CD4-positive, alpha-beta memory T cell (primary cell): ENCODE results near the gene OR5H2. TPM values are rescaled to one million over a fixed set of nuclear protein-coding genes. Genes with fewer than 3 reads are reported as not detected.

ENCODE experiments used
- CTCF ChIA-PET: fragments of 350-600 bp; sonication (Branson Sonifier 250); formaldehyde crosslinking; loops from one replicate; lab custom pipeline; 2021; ENCODE audit warnings: inconsistent platforms; ENCODE audit not compliant: partially characterized antibody; lab: Charles Lee
- POLR2A ChIA-PET: fragments of 350-600 bp; sonication (Branson Sonifier 250); formaldehyde crosslinking; loops from one replicate; lab custom pipeline; 2021; ENCODE audit not compliant: partially characterized antibody; lab: Charles Lee
- DNase-seq, 5 donors: peaks; one replicate each; pipeline versions ENCODE4 v3.0.0 to v3.0.0-alpha.2; 2020 to 2022; ENCODE audit warnings: mixed read lengths in 1 of 5
- H3K27ac ChIP-seq: one replicate; pipeline ENCODE4 v1.7.0; 2013; ENCODE audit warnings: low read depth, low read length
- H3K27me3 ChIP-seq: 2 replicates; pipeline ENCODE4 v1.7.0; 2013; ENCODE audit warnings: mild to moderate bottlenecking, low read length, moderate library complexity; ENCODE audit not compliant: insufficient read depth
- H3K36me3 ChIP-seq: 2 replicates; pipeline ENCODE4 v1.7.0; 2013; ENCODE audit warnings: mild to moderate bottlenecking, low read length, moderate library complexity; ENCODE audit not compliant: insufficient read depth
- H3K4me1 ChIP-seq: 2 replicates; pipeline ENCODE4 v1.7.0; 2013; ENCODE audit warnings: mild to moderate bottlenecking, low read length, moderate library complexity; ENCODE audit not compliant: insufficient read depth
- H3K4me3 ChIP-seq, 2 donors: one replicate each; pipeline ENCODE4 v1.7.0; 2013; ENCODE audit warnings: low read length in 2 of 2, mild to moderate bottlenecking in 1 of 2
- H3K9me3 ChIP-seq, 2 donors: one replicate each; pipeline ENCODE4 v1.7.0; 2013; ENCODE audit warnings: low read length in 2 of 2, control low read depth in 1 of 2; ENCODE audit not compliant: control insufficient read depth in 1 of 2
- H3K27ac Mint-ChIP-seq, 7 donors: one replicate each; pipeline ENCODE4 v1.8.0; 2020 to 2021; ENCODE audit warnings: mixed read lengths in 7 of 7, mild to moderate bottlenecking in 6 of 7, inconsistent platforms in 3 of 7, moderate library complexity in 3 of 7
- H3K27me3 Mint-ChIP-seq, 2 donors: one replicate each; pipeline ENCODE4 v1.8.0; 2020 to 2021; ENCODE audit warnings: mixed read lengths in 2 of 2
- H3K36me3 Mint-ChIP-seq, 2 donors: one replicate each; pipeline ENCODE4 v1.8.0; 2020 to 2021; ENCODE audit warnings: mixed read lengths in 2 of 2, inconsistent platforms in 1 of 2, mild to moderate bottlenecking in 1 of 2
- H3K4me1 Mint-ChIP-seq, 4 donors: one replicate each; pipeline ENCODE4 v1.8.0; 2020 to 2021; ENCODE audit warnings: mixed read lengths in 4 of 4, mild to moderate bottlenecking in 1 of 4
- H3K4me3 Mint-ChIP-seq, 8 donors: one replicate each; pipeline ENCODE4 v1.8.0; 2020 to 2021; ENCODE audit warnings: mixed read lengths in 8 of 8, mild to moderate bottlenecking in 7 of 8, moderate library complexity in 6 of 8, inconsistent platforms in 3 of 8
- H3K9me3 Mint-ChIP-seq, 8 donors: one replicate each; pipeline ENCODE4 v1.8.0; 2020 to 2021; ENCODE audit warnings: mixed read lengths in 8 of 8, mild to moderate bottlenecking in 5 of 8, inconsistent platforms in 3 of 8, moderate library complexity in 1 of 8
- intact Hi-C: fragments of 100-400 bp; cut with micrococcal nuclease; formaldehyde crosslinking; loops from one replicate; pipeline ENCODE4 v1.15.1; 2023
- polyA plus RNA-seq, 2 donors: library from polyadenylated mRNA; unstranded; fragments of 300-500 nt; fragmentation: Illumina TruSeq; gene quantifications; one replicate each; pipeline ENCODE4 v1.2.3, GENCODE V29; 2021
- total RNA-seq, 2 experiments: library from RNA; stranded (reverse); gene quantifications; one replicate each; pipeline ENCODE4 v1.2.3, GENCODE V29; 2021

The OR5H2 gene
- total and polyA plus RNA-seq, 4 experiments from 2014 or later, result not detected

GRCh38 chr3:98329392-98330124, 47.3 kb downstream of the OR5H2 start:
- intact Hi-C loops, result loop anchor here (1.0 to 5.0 kb wide), 4 partner anchors 141 to 536 kb away; no protein-coding TSS in a partner anchor
- no peaks in the 10 kb centered on the region for H3K36me3 ChIP-seq
- H3K4me3 ChIP-seq, result no peak overlapping the region
- DNase-seq, result peak; percentile 38 to 56 (median 51)
- H3K27ac Mint-ChIP-seq, result peak overlapping the region in 1 of 7 donors; percentile 6
- H3K9me3 Mint-ChIP-seq, result no peaks in the 10 kb centered on the region
- no peak overlapping the region for H3K27ac ChIP-seq
- H3K27me3 ChIP-seq, result no peaks in the 10 kb centered on the region
- H3K4me3 Mint-ChIP-seq, result peak overlapping the region in 1 of 8 donors; percentile 0
- POLR2A ChIA-PET, result interaction anchor here (0.8 kb wide), 1 partner anchor 290 kb away, joined by 3 read pairs; no protein-coding TSS in a partner anchor
- H3K4me1 ChIP-seq, result no peaks in the 10 kb centered on the region
- H3K4me1 Mint-ChIP-seq, result peaks cover 0 to 4% (median 2%) of the 10 kb centered on the region in 4 donors
- no peaks in the 10 kb centered on the region for H3K9me3 ChIP-seq
- CTCF ChIA-PET, result interaction anchor here (0.7 to 3.8 kb wide), 20 partner anchors 10 to 307 kb away, joined by 3 to 43 read pairs (median 4); no protein-coding TSS in a partner anchor
- H3K36me3 Mint-ChIP-seq, result no peaks in the 10 kb centered on the region
- peaks cover 12 to 13% of the 10 kb centered on the region in 2 donors for H3K27me3 Mint-ChIP-seq

GRCh38 chr3:98331329-98331728, 49.0 kb downstream of the OR5H2 start:
- Histone ChIP-seq H3K27ac (no peak overlapping the region), H3K36me3 (no peaks in the 10 kb centered on the region), H3K4me3 (no peak overlapping the region), H3K27me3 (no peaks in the 10 kb centered on the region), H3K9me3 (no peaks in the 10 kb centered on the region), H3K4me1 (no peaks in the 10 kb centered on the region)
- no peaks in the 10 kb centered on the region for H3K36me3 Mint-ChIP-seq
- H3K9me3 Mint-ChIP-seq, result no peaks in the 10 kb centered on the region
- H3K4me3 Mint-ChIP-seq, result no peak overlapping the region
- DNase-seq, result no peak
- intact Hi-C loops, result loop anchor here (5.0 kb wide), 1 partner anchor 326 kb away; no protein-coding TSS in a partner anchor
- H3K4me1 Mint-ChIP-seq, result peaks cover 0 to 4% (median 2%) of the 10 kb centered on the region in 4 donors
- POLR2A ChIA-PET, result no interaction called here
- peak overlapping the region in 2 of 7 donors; percentile 11 to 65 for H3K27ac Mint-ChIP-seq
- CTCF ChIA-PET, result interaction anchor here (1.4 to 3.8 kb wide), 2 partner anchors 12 to 292 kb away, joined by 4 to 43 read pairs; no protein-coding TSS in a partner anchor
- peaks cover 12 to 15% of the 10 kb centered on the region in 2 donors for H3K27me3 Mint-ChIP-seq

Other genes with a start within 250 kb of the OR5H2 start
- gene GABRR3, start 247.2 kb upstream of the OR5H2 start, total RNA-seq, result under 1 TPM in 1 of 2 experiments, not detected in 1; 0.17 TPM
- gene GABRR3, start 247.2 kb upstream of the OR5H2 start, polyA plus RNA-seq, result under 1 TPM in 1 of 2 donors, not detected in 1; 0.03 TPM
- gene OR5AC2, start 195.3 kb upstream of the OR5H2 start, total RNA-seq, result not detected
- not detected for gene OR5AC2, start 195.3 kb upstream of the OR5H2 start, polyA plus RNA-seq
- gene OR5H1, start 151.8 kb upstream of the OR5H2 start, total RNA-seq, result not detected
- gene OR5H1, start 151.8 kb upstream of the OR5H2 start, polyA plus RNA-seq, result not detected
- gene OR5H14, start 135.0 kb upstream of the OR5H2 start, total RNA-seq, result not detected
- gene OR5H14, start 135.0 kb upstream of the OR5H2 start, polyA plus RNA-seq, result not detected
- not detected for gene OR5H15, start 115.8 kb upstream of the OR5H2 start, total RNA-seq
- not detected for gene OR5H15, start 115.8 kb upstream of the OR5H2 start, polyA plus RNA-seq
- gene OR5H6, start 18.3 kb upstream of the OR5H2 start, total RNA-seq, result not detected
- not detected for gene OR5H6, start 18.3 kb upstream of the OR5H2 start, polyA plus RNA-seq
- gene OR5K4, start 71.3 kb downstream of the OR5H2 start, total RNA-seq, result not detected
- not detected for gene OR5K4, start 71.3 kb downstream of the OR5H2 start, polyA plus RNA-seq
- not detected for gene OR5K3, start 108.2 kb downstream of the OR5H2 start, total RNA-seq
- not detected for gene OR5K3, start 108.2 kb downstream of the OR5H2 start, polyA plus RNA-seq
- not detected for gene OR5K1, start 180.7 kb downstream of the OR5H2 start, total RNA-seq
- not detected for gene OR5K1, start 180.7 kb downstream of the OR5H2 start, polyA plus RNA-seq
- not detected for gene OR5K2, start 215.2 kb downstream of the OR5H2 start, total RNA-seq
- not detected for gene OR5K2, start 215.2 kb downstream of the OR5H2 start, polyA plus RNA-seq
- gene CLDND1, start 240.4 kb downstream of the OR5H2 start, total RNA-seq, result 100 to 1,000 TPM; 421 to 431 TPM
- gene CLDND1, start 240.4 kb downstream of the OR5H2 start, polyA plus RNA-seq, result 100 to 1,000 TPM; 149 to 246 TPM
- 10 to 100 TPM; 31.2 to 32.0 TPM for gene GPR15, start 249.5 kb downstream of the OR5H2 start, total RNA-seq
- gene GPR15, start 249.5 kb downstream of the OR5H2 start, polyA plus RNA-seq, result 10 to 100 TPM; 12.9 to 14.2 TPM